Measurements from ENCODE around the gene MAT2A.

DNA sequence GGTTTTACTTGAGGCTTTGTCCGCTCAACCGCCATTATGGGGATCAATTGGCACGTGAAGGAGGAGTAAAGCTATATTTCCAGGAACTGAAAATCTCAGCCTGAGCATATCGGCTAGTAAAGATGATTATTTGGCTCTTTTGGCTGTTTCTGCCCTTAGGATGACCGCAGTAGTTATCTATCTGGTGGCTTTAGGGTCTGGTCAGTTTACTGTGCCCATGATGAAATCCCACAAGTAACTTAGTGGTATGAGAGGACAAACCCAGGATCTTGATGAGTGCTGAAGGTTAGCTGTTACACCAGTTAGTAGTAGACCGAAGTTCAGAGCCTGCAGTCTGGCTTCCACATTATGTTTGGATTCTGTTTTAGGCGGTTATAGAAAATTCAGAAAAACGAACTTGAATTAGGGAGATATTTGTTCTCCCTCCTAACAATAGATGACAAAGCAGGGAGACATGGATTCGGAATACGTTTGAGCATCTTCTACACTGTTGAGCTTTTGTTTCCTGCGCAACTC, 1.2 kb downstream of the MAT2A start:
- TF ChIP-seq, protein P1, sequence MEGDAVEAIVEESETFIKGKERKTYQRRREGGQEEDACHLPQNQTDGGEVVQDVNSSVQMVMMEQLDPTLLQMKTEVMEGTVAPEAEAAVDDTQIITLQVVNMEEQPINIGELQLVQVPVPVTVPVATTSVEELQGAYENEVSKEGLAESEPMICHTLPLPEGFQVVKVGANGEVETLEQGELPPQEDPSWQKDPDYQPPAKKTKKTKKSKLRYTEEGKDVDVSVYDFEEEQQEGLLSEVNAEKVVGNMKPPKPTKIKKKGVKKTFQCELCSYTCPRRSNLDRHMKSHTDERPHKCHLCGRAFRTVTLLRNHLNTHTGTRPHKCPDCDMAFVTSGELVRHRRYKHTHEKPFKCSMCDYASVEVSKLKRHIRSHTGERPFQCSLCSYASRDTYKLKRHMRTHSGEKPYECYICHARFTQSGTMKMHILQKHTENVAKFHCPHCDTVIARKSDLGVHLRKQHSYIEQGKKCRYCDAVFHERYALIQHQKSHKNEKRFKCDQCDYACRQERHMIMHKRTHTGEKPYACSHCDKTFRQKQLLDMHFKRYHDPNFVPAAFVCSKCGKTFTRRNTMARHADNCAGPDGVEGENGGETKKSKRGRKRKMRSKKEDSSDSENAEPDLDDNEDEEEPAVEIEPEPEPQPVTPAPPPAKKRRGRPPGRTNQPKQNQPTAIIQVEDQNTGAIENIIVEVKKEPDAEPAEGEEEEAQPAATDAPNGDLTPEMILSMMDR (optimal IDR thresholded peaks at IDR 0.05 in 1 of 3, IDR thresholded peaks at IDR 0.05 in 1 of 3, conservative IDR thresholded peaks at IDR 0.05 in 1 of 3; ENCODE audit: extremely low read depth in 1 of 3, insufficient read depth in 2 of 3, low read length in 3 of 3): no peak
- no peak for TF ChIP-seq EZH2 (IDR thresholded peaks at IDR 0.05; ENCODE audit: low read length)
